ENCODE results near the gene ELAVL4. TPM values are rescaled to one million over a fixed set of nuclear protein-coding genes. Genes with fewer than 3 reads are reported as not detected.

The ELAVL4 gene
- total RNA-seq, 1 donor from 2014 or later: not detected

DNA sequence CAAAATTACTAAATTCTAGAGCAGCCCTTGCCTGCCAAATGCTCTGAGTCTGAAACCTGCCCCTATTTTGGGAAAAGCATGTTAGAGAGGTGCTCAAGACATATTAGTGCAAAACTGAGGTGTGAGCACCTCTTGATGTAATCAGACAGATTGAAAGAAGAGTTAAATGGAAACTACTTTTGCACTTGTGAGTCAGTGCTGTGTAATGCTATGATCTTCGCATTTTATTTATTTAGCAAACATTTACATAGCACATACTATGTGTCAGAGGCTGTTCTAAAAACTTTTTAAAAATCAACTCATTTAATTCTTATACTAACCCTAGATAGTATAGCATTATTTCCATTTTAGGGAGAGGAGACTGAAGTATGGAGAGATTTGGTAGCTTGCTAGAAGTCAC lies 138.1 kb downstream of the ELAVL4 start:
- no peak for DNase-seq (ENCODE audit: low read depth)

DNA sequence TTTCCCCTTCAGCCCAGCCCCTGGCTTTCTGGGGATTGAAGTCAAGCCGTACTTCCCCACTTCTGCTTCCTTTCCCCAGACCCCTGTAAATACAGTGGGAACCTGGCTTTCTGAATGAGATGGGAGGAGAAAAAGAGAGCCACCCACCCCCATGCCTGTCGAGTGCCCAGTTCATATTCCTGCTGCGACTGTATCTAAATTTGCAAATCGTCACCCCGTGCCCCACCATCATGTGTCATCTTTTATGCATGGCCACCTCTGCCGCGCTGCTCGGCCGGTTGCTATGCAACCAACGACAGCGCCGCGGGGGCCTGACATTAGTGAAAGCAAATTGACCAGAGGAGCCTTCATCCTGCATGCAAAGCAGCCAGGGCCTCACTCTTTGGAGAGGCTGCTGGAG lies 143.0 kb downstream of the ELAVL4 start:
- no peak for DNase-seq (ENCODE audit: low read depth)

DNA sequence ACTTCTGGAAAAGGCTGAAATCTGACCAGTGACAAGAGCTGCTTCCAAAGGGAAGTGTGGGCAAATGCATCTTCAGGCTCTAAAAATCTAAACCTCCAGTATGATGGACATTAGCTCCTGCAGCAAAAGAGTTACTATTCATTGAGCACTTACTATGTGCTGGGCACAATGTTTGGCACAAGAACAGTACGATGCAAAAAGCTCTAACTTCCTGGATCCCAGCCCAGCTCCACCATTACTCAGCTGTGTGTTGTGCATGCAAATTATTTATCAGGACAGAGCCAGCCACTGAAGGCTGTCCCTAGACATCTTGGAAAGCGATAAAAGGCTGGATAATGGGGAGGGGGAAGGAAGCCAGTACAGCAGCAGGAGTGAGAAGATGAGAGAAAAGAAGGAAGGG lies 143.5 kb downstream of the ELAVL4 start:
- no peak for DNase-seq (ENCODE audit: low read depth)

Other genes with a start within 250 kb of the ELAVL4 start
- not detected in 2 replicates for gene AGBL4, start 85.0 kb upstream of the ELAVL4 start, total RNA-seq